Fibroblast of the aortic adventitia (primary cell): ENCODE data around the gene USP36. TPM values are rescaled to one million over a fixed set of nuclear protein-coding genes. Genes with fewer than 3 reads are reported as not detected.
A peak's percentile ranks its signal among the peaks of the same experiment; 100 is the strongest.
"Not testable (repeated sequence)": the region's sequence is repeated elsewhere in the genome, so short reads cannot be mapped to it uniquely, and the experiment has no call there.

Experiments
- DNase-seq: peaks from one replicate; pipeline ENCODE4 v3.0.0-alpha.2; 2010; ENCODE audit warnings: low read depth
- H3K4me3 ChIP-seq: 2 replicates; pipeline ENCODE4 v1.5.1; 2011; ENCODE audit warnings: low read depth, mild to moderate bottlenecking, control low read depth, low read length, moderate library complexity
- CTCF ChIP-seq: IDR thresholded peaks from 2 replicates; pipeline ENCODE4 v1.5.1; 2011; ENCODE audit warnings: mild to moderate bottlenecking, low read length, control low read depth, inconsistent platforms; ENCODE audit not compliant: insufficient read depth
- total RNA-seq: library from RNA; depleted of rRNA; stranded (reverse); fragments of >200 nt; gene quantifications from 2 replicates; pipeline ENCODE4 v1.2.3, GENCODE V29; 2012; ENCODE audit warnings: low replicate concordance

The USP36 gene
- total RNA-seq, 1 donor = 36.7 TPM

GRCh38 chr17:78868391-78868790 is 27.8 kb upstream of the USP36 start:
- peak; percentile 54 for DNase-seq
- TF ChIP-seq CTCF = no peak
- H3K4me3 ChIP-seq = no peak overlapping the region

GRCh38 chr17:78867046-78867445 is 26.4 kb upstream of the USP36 start:
- H3K4me3 ChIP-seq, DNase-seq: not testable (repeated sequence)

- TF ChIP-seq CTCF = peak; percentile 91
- DNase-seq = peak; percentile 83
- H3K4me3 ChIP-seq = no peak overlapping the region
These were observed 25.2 kb upstream of the USP36 start for GRCh38 chr17:78865682-78866390.

- no peak for DNase-seq
- no peak overlapping the region for H3K4me3 ChIP-seq
- no peak for TF ChIP-seq CTCF
These were observed 23.5 kb upstream of the USP36 start for GRCh38 chr17:78864117-78864516.

GRCh38 chr17:78862073-78863023 is 21.7 kb upstream of the USP36 start:
- no peak for TF ChIP-seq CTCF
- H3K4me3 ChIP-seq = peak overlapping the region; percentile 40
- peak; percentile 97 for DNase-seq

- no peak for TF ChIP-seq CTCF
- no peak for DNase-seq
- H3K4me3 ChIP-seq = no peak overlapping the region
These were observed 20.6 kb upstream of the USP36 start for GRCh38 chr17:78861229-78861628.

GRCh38 chr17:78859051-78859450 is 18.4 kb upstream of the USP36 start:
- TF ChIP-seq CTCF = no peak
- DNase-seq = no peak
- H3K4me3 ChIP-seq = no peak overlapping the region
